ENCODE measurements around the gene SLC22A14. TPM values are rescaled to one million over a fixed set of nuclear protein-coding genes. Genes with fewer than 3 reads are reported as not detected.
"Not testable (repeated sequence)": the region's sequence is repeated elsewhere in the genome, so short reads cannot be mapped to it uniquely, and the experiment has no call there.

SLC22A14 gene
- total RNA-seq: under 1 TPM in 3 of 6 experiments, not detected in 3; 0.12 to 0.29 (median 0.12) TPM
- long read RNA-seq: 0 reads

- intact Hi-C loops (cut with DNase I): no loop called here
- Histone ChIP-seq H3K27me3 (no peaks in the 10 kb centered on the region), H3K36me3 (no peaks in the 10 kb centered on the region), H3K27ac (no peak within 1 kb of the TSS), H3K4me1 (no peaks in the 10 kb centered on the region), H3K4me3 (no peak within 1 kb of the TSS), H3K9me3 (no peaks in the 10 kb centered on the region)
- ATAC-seq (no peak), DNase-seq (no peak)
- 95% methylated on average over 6 of the region's 14 CpGs for WGBS (ENCODE audit: insufficient coverage, low coverage, low lambda C conversion rate, missing lambda C conversion rate)
- TF ChIP-seq POLR2A (IDR thresholded peaks at IDR 0.05) (no peak), CTCF (IDR thresholded peaks at IDR 0.05) (no peak)
Measured at GRCh38 chr3:38281895-38282686, at the start of gene SLC22A14. Gene SLC22A14, plus strand, starts transcription at chr3:38282294. Its CDS starts 23,733 bp downstream, at chr3:38306027.

- H3K27me3 ChIP-seq: no peaks in the 10 kb centered on the region
- ATAC-seq (no peak), DNase-seq (no peak)
- H3K4me1 ChIP-seq: no peaks in the 10 kb centered on the region
- intact Hi-C loops (cut with DNase I): no loop called here
- H3K9me3 ChIP-seq: no peaks in the 10 kb centered on the region
- H3K36me3 ChIP-seq: peaks cover 0 to 24% (median 3%) of the 10 kb centered on the region in 4 donors
- TF ChIP-seq POLR2A (IDR thresholded peaks at IDR 0.05): no peak
- no peak for TF ChIP-seq CTCF (IDR thresholded peaks at IDR 0.05)
- no peak overlapping the region for H3K4me3 ChIP-seq
- WGBS (ENCODE audit: insufficient coverage, low coverage, low lambda C conversion rate, missing lambda C conversion rate): 58% methylated on average over 2 of the region's 2 CpGs
- H3K27ac ChIP-seq: no peak overlapping the region
Measured at GRCh38 chr3:38232701-38233100, 49.4 kb upstream of the SLC22A14 start.

GRCh38 chr3:38235466-38235865 lies 46.6 kb upstream of the SLC22A14 start:
- no peaks in the 10 kb centered on the region for H3K9me3 ChIP-seq
- no peak overlapping the region for H3K27ac ChIP-seq
- intact Hi-C loops (cut with DNase I): no loop called here
- H3K36me3 ChIP-seq: peaks cover 0 to 15% (median 3%) of the 10 kb centered on the region in 4 donors
- H3K4me1 ChIP-seq: no peaks in the 10 kb centered on the region
- ATAC-seq (no peak), DNase-seq (no peak)
- no peaks in the 10 kb centered on the region for H3K27me3 ChIP-seq
- no peak overlapping the region for H3K4me3 ChIP-seq
- TF ChIP-seq POLR2A (IDR thresholded peaks at IDR 0.05) (no peak), CTCF (IDR thresholded peaks at IDR 0.05) (no peak)

GRCh38 chr3:38238416-38239008 lies 43.6 kb upstream of the SLC22A14 start:
- WGBS (ENCODE audit: insufficient coverage, low coverage, low lambda C conversion rate, missing lambda C conversion rate): 94% methylated on average over 2 of the region's 2 CpGs
- Histone ChIP-seq H3K9me3 (no peaks in the 10 kb centered on the region), H3K27me3 (no peaks in the 10 kb centered on the region), H3K4me1 (no peaks in the 10 kb centered on the region), H3K27ac (no peak overlapping the region), H3K4me3 (no peak overlapping the region), H3K36me3 (peaks cover 0 to 14% (median 3%) of the 10 kb centered on the region in 4 donors)
- intact Hi-C loops (cut with DNase I): no loop called here
- no peak for DNase-seq
- ATAC-seq: no peak
- TF ChIP-seq POLR2A (IDR thresholded peaks at IDR 0.05) (no peak), CTCF (IDR thresholded peaks at IDR 0.05) (no peak)

GRCh38 chr3:38242812-38243211 lies 39.3 kb upstream of the SLC22A14 start:
- H3K4me1 ChIP-seq; H3K27me3 ChIP-seq; DNase-seq; H3K4me3 ChIP-seq; ATAC-seq; H3K9me3 ChIP-seq; H3K27ac ChIP-seq; intact Hi-C loops (cut with DNase I): not testable (repeated sequence)
- peaks cover 0 to 14% (median 5%) of the 10 kb centered on the region in 4 donors for H3K36me3 ChIP-seq
- 95% methylated on average over 4 of the region's 4 CpGs for WGBS (ENCODE audit: insufficient coverage, low coverage, low lambda C conversion rate, missing lambda C conversion rate)
